AG04450 (cell line): ENCODE results near the gene MYH14. TPM values are rescaled to one million over a fixed set of nuclear protein-coding genes. Genes with fewer than 3 reads are reported as not detected.

Source experiments
- CTCF ChIA-PET: fragments of 300-600, 350-600 bp; formaldehyde crosslinking; extraction: SDS; loops from one replicate; lab custom pipeline; 2022; ENCODE audit warnings: antibody characterized with exemption, inconsistent platforms; lab: Charles Lee
- POLR2A ChIA-PET: fragments of 350-600 bp; formaldehyde crosslinking; extraction: SDS; loops from one replicate; lab custom pipeline; 2021; ENCODE audit warnings: antibody characterized with exemption, inconsistent platforms; lab: Yijun Ruan, JAX
- DNase-seq: peaks from one replicate; pipeline ENCODE4 v3.0.0-alpha.2; 2011; ENCODE audit warnings: low read depth, low spot score
- H3K27ac ChIP-seq: one replicate; pipeline ENCODE4 v1.5.1; 2012; ENCODE audit warnings: low read depth, low read length, control low read depth
- H3K27me3 ChIP-seq: one replicate; pipeline ENCODE4 v1.6.0; 2012; ENCODE audit warnings: low read length; ENCODE audit not compliant: control insufficient read depth, insufficient read depth
- H3K4me3 ChIP-seq: 2 replicates; pipeline ENCODE4 v1.5.1; 2011; ENCODE audit warnings: mild to moderate bottlenecking, low read depth, low read length, control low read depth
- H3K9me3 ChIP-seq: 2 replicates; pipeline ENCODE4 v1.5.1; 2012; ENCODE audit warnings: low read length; ENCODE audit not compliant: control insufficient read depth, insufficient read depth
- polyA plus RNA-seq: library from polyadenylated mRNA; depleted of rRNA; stranded (reverse); fragments of >200 nt; gene quantifications from 2 replicates; pipeline ENCODE4 v1.2.3, GENCODE V29; 2011
- TF ChIP-seq, protein P1 (sequence below): IDR thresholded peaks from 2 replicates; pipeline ENCODE4 v1.5.1; 2011; ENCODE audit warnings: low read depth, low read length, control low read depth, inconsistent platforms

The MYH14 gene
- polyA plus RNA-seq, 1 experiment, result not detected

DNA sequence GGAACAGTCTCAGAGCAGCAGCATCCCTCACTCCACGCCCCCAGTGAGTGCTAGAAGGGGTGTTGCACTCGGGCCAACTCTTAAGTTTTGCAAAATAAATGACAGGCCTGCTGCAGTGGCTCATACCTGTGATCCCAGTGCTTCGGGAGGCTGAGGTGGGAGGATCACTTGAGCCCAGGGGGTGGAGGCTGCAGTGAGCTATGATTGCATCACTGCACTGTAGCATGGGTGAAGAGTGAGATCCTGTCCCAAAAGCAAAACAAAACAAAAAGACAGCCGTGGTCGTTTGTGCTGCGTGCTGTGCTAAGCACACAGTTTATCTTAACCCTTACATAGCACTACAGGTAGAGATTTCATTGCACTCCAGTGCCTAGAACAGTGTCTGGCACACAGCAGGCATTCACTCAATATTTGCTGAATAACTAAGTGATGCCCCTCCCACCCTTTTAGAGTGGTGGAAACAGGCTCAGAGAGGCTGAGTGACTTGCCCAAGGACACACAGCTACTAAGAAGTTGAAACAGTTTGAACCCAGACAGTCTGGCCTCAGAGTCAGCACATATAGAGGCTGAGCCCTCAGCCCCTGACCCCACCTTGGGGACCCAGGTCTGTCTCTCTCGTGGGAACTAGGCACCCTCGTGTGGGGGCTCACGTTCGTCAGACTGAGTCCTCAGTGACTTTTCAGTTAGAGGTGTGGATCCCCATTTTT, 107.5 kb downstream of the MYH14 start:
- Histone ChIP-seq H3K27me3 (peaks cover 39% of the 10 kb centered on the region), H3K9me3 (no peaks in the 10 kb centered on the region; the same call in 1 of the 2 replicates), H3K27ac (no peak overlapping the region), H3K4me3 (no peak overlapping the region)
- ChIA-PET POLR2A (no interaction called here), CTCF (no interaction called here)
- DNase-seq, result no peak
- TF ChIP-seq, protein P1, sequence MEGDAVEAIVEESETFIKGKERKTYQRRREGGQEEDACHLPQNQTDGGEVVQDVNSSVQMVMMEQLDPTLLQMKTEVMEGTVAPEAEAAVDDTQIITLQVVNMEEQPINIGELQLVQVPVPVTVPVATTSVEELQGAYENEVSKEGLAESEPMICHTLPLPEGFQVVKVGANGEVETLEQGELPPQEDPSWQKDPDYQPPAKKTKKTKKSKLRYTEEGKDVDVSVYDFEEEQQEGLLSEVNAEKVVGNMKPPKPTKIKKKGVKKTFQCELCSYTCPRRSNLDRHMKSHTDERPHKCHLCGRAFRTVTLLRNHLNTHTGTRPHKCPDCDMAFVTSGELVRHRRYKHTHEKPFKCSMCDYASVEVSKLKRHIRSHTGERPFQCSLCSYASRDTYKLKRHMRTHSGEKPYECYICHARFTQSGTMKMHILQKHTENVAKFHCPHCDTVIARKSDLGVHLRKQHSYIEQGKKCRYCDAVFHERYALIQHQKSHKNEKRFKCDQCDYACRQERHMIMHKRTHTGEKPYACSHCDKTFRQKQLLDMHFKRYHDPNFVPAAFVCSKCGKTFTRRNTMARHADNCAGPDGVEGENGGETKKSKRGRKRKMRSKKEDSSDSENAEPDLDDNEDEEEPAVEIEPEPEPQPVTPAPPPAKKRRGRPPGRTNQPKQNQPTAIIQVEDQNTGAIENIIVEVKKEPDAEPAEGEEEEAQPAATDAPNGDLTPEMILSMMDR, result no peak

DNA sequence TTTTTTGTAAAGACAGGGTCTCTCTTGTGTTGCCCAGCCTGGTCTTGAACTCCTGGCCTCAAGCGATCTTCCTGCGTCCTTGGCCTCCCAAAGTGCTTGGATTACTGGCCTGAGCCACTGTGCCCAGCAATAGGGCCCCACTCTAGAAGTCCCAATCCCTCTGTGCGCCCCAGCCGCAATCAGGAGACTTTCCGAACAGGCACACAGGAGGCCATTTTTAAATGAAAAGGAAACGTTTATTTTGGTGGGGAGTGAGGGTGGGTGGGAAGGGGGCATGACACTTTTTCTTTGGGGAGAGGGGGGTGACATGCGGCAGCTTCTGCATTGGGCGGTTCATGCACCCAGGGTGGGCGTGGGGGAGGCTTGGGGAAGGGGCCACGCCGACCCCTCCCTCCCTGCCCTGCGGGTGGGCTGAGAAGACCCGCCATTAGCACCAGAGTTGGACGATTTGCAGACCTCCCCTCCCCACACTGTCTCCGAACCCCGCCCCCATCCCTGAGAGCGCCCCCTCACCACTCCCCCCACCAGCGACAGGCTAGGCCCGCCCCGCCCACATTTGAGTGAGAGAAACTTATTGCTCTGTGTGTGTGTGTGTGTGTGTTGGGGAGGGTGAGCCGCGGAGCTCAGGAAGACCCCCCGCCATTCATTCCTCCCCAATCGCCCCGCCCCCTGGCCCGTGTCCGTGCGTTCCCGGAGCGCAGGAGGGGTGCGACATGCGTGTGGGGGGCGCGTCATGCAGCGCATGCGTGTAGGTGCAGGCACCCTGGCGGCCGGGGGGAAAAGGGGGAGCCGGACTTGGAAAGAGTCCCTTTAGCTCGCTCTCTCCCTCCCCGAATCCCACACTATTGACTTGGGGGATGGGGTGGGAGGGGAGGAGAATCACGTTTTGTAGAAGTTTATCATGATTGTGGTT, 108.6 kb downstream of the MYH14 start:
- Histone ChIP-seq H3K9me3 (no peaks in the 10 kb centered on the region; the same call in 1 of the 2 replicates), H3K4me3 (no peak overlapping the region), H3K27me3 (peaks cover 36% of the 10 kb centered on the region), H3K27ac (no peak overlapping the region)
- no peak for DNase-seq
- TF ChIP-seq, protein P1, result no peak
- ChIA-PET CTCF (no interaction called here), POLR2A (no interaction called here)

DNA sequence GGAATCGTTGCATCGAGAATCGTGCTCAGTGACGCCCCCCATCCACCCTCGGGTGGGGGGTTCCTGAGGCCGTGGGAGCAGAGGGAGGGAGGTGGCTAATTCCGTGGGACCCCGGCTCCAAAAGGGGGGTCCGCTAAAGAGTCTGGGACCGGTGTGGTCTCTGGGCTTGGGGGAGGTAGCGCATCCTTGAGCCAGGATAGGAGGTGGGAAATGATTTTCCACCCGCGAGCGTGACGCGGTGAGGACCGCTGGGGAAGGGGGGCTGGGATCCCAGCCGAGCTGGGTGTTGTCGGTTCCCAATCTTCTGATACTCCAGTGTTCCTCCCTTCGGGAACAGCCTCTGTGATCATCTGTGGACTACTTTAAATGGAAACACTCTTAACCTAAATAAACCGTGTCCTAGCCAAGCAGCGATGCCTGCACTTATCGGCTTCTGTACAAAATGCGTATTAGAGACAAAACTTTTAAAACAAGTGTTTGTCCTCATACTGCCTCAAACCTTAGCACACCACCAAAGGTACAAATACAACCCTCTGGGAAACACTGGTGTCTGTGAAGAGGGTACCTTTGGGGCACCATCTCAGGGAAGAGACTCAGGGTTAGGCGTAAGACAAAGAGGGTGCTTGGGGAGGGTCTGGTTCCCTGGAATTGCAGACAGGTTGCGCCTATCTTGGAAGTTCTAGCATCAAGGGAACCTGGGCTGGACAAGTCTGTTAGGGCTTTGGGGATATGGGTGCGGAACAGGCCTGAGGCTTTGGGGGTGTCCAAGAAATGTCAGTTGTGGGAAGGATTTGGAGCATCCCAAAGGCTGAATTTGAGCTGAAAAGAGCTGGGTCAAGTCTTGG, 109.8 kb downstream of the MYH14 start:
- ChIA-PET POLR2A (no interaction called here), CTCF (no interaction called here)
- Histone ChIP-seq H3K4me3 (no peak overlapping the region), H3K9me3 (no peaks in the 10 kb centered on the region; the same call in 1 of the 2 replicates), H3K27ac (no peak overlapping the region), H3K27me3 (peaks cover 39% of the 10 kb centered on the region)
- DNase-seq, result no peak
- TF ChIP-seq, protein P1, result no peak

DNA sequence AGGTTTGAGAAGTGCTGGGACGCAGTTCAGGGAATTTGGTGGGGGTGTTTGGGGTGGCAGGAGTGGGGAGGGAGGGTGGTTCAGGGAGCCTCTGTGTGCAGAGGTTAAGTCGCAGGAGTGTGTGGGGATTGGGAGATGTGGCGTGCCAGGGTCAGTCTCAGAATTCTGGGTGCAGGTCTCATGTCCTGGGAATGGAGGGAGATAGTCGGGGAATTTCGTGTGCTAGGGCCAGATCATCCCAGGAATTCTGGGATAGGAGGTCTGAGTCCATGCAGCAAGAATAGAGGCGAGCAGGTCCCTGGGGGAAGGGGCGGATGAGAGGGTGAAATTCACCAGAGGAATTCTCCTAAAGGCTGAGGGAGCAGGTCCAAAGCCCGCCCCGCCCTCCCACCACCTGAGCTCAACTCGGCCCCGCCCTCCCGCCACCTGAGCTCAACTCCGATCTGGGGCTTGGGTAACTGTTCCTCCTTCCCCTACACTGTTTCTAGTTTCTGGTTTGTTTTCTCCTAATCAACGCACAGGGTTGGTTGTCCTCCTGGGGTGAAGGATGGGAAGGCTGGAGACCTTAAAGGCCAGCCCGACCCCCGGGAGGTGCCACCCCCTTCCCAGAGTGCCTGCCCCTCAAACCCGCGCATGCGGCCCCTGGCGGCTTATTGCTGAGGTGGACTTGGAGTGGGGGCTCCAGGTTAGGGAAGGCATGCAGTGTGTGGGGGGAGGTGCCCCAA, 110.6 kb downstream of the MYH14 start:
- H3K27me3 ChIP-seq, result peaks cover 39% of the 10 kb centered on the region
- H3K27ac ChIP-seq, result no peak overlapping the region
- POLR2A ChIA-PET, result no interaction called here
- H3K9me3 ChIP-seq, result no peaks in the 10 kb centered on the region; the same call in 1 of the 2 replicates
- CTCF ChIA-PET, result no interaction called here
- DNase-seq, result no peak
- TF ChIP-seq, protein P1, result no peak
- H3K4me3 ChIP-seq, result no peak overlapping the region
